Measurements from ENCODE around the gene KIF5A.
"Not testable (repeated sequence)": the region's sequence is repeated elsewhere in the genome, so short reads cannot be mapped to it uniquely, and the experiment has no call there.

The KIF5A gene

DNA sequence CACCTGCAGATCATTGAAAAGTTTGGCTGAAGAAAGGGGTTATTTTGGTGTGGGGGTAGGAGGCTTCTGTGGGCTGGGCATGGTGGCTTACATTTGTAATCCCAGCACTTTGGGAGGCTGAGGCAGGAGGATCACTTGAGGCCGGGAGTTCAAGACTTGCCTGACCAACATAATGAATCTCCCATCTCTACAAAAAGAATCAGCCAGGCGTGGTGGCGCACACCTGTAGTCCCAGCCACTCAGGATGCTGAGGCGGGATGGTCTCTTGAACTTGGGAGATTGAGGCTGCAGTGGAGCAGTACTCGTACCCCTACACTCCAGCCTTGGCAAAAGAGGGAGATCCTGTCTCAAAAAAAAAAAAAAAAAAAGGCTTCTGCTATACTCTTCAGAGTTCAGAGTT is 36.6 kb upstream of the KIF5A start:
- no peak for DNase-seq (ENCODE audit: low spot score)
- TF ChIP-seq, protein P1, sequence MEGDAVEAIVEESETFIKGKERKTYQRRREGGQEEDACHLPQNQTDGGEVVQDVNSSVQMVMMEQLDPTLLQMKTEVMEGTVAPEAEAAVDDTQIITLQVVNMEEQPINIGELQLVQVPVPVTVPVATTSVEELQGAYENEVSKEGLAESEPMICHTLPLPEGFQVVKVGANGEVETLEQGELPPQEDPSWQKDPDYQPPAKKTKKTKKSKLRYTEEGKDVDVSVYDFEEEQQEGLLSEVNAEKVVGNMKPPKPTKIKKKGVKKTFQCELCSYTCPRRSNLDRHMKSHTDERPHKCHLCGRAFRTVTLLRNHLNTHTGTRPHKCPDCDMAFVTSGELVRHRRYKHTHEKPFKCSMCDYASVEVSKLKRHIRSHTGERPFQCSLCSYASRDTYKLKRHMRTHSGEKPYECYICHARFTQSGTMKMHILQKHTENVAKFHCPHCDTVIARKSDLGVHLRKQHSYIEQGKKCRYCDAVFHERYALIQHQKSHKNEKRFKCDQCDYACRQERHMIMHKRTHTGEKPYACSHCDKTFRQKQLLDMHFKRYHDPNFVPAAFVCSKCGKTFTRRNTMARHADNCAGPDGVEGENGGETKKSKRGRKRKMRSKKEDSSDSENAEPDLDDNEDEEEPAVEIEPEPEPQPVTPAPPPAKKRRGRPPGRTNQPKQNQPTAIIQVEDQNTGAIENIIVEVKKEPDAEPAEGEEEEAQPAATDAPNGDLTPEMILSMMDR (IDR thresholded peaks at IDR 0.05; ENCODE audit: borderline replicate concordance, control extremely low read depth, extremely low read depth, insufficient read depth, missing control alignments), result no peak
- in situ Hi-C loops (cut with MboI; ENCODE audit: low sequenced_read_pairs, unreplicated experiment), result no loop called here

DNA sequence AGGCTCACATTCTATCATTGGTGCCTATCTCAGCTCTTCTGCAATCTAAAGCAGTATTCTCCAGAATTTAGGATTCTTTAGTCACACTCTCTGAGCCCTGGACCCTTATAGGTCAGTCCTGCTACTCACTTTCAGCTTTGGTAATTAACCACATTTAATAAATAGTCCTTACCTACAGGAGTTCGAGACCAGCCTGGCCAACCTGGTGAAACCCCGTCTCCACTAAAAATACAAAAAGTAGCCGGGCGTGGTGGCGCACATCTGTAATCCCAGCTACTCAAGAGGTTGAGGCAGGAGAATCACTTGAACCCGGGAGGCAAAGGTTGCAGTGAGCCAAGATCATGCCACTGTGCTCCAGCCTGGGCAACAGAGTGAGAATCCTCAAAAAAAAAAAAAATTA is 36.2 kb upstream of the KIF5A start:
- DNase-seq (ENCODE audit: low spot score); in situ Hi-C loops (cut with MboI; ENCODE audit: low sequenced_read_pairs, unreplicated experiment): not testable (repeated sequence)

DNA sequence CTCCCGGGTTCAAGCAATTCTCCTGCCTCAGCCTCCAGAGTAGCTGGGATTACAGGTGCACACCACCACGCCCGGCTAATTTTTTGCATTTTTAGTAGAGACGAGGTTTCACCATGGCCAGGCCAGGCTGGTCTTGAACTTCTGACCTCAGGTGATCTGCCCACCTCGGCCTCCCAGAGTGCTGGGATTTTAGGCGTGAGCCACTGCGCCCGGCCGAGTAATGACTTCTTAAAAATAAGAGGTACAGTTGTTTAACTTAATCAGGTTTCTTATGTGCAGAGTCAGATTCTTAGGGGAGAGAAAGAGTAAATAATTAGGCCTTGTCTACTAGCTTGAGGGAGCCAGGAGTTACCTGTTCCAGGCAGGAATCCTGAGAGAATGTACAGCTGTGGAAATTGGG is 35.6 kb upstream of the KIF5A start:
- DNase-seq (ENCODE audit: low spot score); in situ Hi-C loops (cut with MboI; ENCODE audit: low sequenced_read_pairs, unreplicated experiment): not testable (repeated sequence)

DNA sequence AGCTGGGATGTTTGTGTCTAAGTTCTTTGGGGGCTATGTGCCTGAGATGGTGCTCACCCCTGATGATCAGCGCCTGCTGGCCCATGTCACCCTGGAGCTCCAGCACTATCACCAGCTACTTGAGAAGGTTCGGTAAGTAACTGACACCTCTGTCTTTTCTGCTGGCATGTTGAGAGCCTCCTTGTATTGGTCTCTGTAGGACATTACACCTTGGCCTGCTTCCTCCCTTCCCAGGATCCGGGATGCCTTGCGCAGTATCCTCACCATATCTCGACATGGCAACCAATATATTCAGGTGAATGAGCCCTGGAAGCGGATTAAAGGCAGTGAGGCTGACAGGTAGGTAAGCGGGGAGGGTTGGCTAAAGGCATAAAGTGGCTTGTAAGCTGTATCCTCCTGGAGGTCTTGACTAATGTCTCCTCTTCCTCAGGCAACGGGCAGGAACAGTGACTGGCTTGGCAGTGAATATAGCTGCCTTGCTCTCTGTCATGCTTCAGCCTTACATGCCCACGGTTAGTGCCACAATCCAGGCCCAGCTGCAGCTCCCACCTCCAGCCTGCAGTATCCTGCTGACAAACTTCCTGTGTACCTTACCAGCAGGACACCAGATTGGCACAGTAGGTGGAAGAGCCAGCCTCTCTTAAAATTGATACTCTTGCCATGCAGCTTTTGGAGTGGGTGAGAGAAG is 35.0 kb upstream of the KIF5A start:
- DNase-seq (ENCODE audit: low spot score), result no peak
- in situ Hi-C loops (cut with MboI; ENCODE audit: low sequenced_read_pairs, unreplicated experiment), result no loop called here
- TF ChIP-seq, protein P1 (IDR thresholded peaks at IDR 0.05; ENCODE audit: borderline replicate concordance, control extremely low read depth, extremely low read depth, insufficient read depth, missing control alignments), result no peak

DNA sequence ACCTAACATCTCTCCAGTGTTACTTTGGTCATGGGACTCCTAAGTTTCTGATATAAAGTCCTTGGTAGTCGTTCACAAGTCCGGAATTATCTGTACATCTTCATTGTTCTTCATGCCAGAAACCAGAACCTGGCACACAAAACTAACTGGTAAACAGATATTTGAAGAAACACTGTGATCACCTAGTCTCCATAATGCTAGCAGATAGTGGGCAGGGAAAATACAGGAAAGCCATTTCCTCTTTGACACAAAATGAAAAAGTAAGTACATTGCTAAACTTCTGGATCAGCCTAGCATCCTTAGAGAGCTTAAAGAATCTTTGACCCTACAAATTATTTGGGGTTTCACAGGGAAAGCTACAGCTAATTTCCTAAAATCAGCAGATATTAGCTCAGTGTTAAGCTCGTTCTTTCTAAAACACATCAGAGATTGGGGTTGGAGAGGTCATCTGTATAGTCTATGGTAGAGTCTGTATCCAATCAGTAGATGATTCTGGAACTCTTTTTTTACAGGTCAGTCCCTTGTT is 34.4 kb upstream of the KIF5A start:
- in situ Hi-C loops (cut with MboI; ENCODE audit: low sequenced_read_pairs, unreplicated experiment), result no loop called here
- TF ChIP-seq, protein P1 (IDR thresholded peaks at IDR 0.05; ENCODE audit: borderline replicate concordance, control extremely low read depth, extremely low read depth, insufficient read depth, missing control alignments), result no peak
- DNase-seq (ENCODE audit: low spot score), result no peak

DNA sequence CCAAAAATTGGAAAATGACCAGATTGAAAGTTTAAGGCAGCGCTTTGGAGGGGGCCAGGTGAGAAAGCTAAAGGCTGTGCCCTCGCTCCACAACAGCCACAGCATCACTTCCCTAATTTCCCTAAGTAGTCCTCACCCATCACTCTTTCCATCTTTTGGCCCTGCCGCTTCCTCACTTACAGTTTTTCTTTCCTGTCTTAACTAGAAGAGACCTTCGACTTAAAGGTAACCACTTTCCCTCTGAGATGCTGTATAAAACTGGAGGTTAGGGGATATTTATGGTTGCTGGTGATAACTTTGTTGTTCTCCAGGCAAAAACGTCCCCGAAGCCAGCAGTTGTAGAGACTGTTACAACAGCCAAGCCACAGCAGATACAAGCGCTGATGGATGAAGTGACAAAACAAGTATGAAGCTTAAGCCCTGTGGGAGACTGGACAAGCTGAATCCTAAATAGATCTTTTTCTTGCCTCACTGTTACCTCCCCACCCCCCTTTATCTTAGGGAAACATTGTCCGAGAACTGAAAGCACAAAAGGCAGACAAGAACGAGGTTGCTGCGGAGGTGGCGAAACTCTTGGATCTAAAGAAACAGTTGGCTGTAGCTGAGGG is 33.8 kb upstream of the KIF5A start:
- DNase-seq (ENCODE audit: low spot score), result no peak
- TF ChIP-seq, protein P1 (IDR thresholded peaks at IDR 0.05; ENCODE audit: borderline replicate concordance, control extremely low read depth, extremely low read depth, insufficient read depth, missing control alignments), result no peak
- in situ Hi-C loops (cut with MboI; ENCODE audit: low sequenced_read_pairs, unreplicated experiment), result no loop called here

DNA sequence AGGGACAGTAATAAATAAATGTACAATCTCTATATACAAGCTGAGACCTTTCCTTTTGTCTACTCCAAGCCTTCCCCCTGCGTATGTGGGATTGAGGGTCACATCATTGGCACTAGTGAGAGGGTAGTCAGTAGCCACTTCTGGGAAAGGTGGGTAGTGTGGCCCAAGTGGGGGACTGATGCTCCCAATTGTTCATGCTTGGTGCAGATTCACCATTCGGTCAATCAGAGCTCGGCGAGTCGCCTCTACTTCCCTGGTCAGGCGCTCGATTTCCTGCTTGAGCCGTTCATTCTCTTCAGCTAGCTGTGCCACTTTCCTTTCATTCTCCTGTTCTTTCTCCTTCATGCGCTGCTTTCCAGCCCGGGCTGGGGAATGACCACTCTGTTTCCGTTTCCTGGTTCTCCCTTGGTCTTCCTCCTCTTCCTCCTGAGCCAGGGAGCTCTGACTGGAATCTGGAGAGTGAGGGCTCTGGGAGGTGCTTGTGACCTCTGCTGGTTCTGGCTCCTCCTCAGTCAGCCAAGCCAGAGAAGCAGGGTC is 33.2 kb upstream of the KIF5A start:
- in situ Hi-C loops (cut with MboI; ENCODE audit: low sequenced_read_pairs, unreplicated experiment), result no loop called here
- TF ChIP-seq, protein P1 (IDR thresholded peaks at IDR 0.05; ENCODE audit: borderline replicate concordance, control extremely low read depth, extremely low read depth, insufficient read depth, missing control alignments), result no peak
- DNase-seq (ENCODE audit: low spot score), result no peak
